AG09309 (cell line): Measurements from ENCODE around the gene SUPT3H.
"Not testable (repeated sequence)": the region's sequence is repeated elsewhere in the genome, so short reads cannot be mapped to it uniquely, and the experiment has no call there.

Experiments used
- DNase-seq: peaks from one replicate; pipeline ENCODE4 v3.0.0-alpha.2; 2010; ENCODE audit warnings: low read depth
- H3K4me3 ChIP-seq: 2 replicates; pipeline ENCODE4 v1.5.1; 2011; ENCODE audit warnings: mild to moderate bottlenecking, low read depth, low read length, moderate library complexity; ENCODE audit not compliant: control insufficient read depth
- CTCF ChIP-seq: IDR thresholded peaks from 2 replicates; pipeline ENCODE4 v1.5.1; 2011; ENCODE audit warnings: mild to moderate bottlenecking, low read depth, low read length, inconsistent platforms; ENCODE audit not compliant: insufficient read depth, control insufficient read depth; ENCODE audit errors: missing control alignments

SUPT3H gene

DNA sequence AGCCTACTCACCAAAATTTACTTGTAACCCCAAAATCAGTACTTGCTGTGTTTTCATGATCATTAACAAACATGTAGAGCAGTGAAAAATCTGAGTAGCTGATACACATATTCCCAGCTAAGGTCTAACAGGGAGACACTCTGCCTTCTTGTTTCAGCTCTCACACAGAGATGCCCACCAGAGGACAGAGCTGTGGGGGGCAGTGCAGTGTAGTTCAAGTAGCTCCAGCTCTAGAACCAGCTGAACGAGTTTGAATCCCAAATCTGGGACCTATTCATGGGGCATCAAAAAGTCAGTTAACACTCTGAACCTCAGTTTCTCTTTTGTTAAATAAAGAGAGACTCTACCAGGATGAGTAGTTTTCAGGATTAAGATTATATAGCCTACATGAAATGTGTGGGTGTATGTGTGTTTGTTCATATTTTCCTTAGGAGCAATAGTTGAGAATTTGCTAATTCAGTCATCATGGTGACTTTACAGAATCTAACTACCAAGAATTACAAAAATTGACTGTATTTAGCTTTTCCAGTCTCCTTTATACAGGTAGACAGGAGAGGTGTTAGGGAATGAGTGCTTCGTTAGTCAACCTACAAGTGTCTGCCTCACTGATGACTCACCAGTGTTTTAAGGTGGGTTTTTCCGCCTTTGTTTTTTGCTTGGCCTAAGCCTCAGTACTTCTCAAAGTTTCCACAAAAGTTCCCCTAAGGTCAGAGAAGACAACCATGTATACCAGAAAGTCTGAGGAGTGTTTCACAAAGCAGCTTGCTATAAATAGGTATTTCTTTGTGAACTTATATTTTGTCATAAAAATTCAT is 213.6 kb downstream of the SUPT3H start:
- no peak for TF ChIP-seq CTCF
- DNase-seq, result no peak
- H3K4me3 ChIP-seq, result no peak overlapping the region

DNA sequence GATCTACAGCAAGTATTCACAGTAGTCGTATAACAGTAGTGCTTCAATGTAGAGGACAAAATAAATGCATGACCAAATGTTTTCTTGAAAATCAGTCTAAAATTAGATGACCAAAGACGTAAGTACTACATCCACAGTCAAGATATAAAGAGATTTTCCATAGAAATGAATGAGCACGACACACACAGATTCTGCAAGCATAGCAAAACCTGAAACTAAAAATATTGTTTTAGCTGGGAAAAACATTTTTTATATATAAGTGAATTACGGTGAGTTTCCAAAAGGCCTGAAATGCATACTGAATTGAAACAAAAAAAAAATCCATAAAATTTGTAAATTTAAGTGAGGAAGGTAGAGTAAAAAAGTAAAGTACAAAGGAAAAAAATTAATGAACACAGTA is 217.4 kb downstream of the SUPT3H start:
- DNase-seq, result no peak
- H3K4me3 ChIP-seq, result no peak overlapping the region
- no peak for TF ChIP-seq CTCF

DNA sequence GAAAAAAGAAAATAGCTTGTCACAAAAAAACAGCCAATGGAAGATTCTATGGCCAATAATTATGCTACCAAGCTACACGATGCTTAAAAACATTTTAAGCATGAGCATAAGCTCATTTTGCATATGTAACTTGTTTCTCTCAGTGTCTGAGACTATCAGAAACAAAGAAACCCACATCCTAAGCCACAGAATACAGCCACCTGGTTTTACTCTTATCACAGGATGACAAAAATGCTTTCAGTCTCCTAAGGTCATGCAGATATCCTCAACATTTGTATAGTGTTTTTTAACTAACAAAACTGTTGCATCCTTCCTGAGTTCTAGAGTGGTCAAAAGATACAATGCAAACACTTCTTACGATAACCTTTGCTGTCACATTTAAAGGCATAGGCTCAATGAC is 221.7 kb downstream of the SUPT3H start:
- no peak for TF ChIP-seq CTCF
- DNase-seq, result no peak
- no peak overlapping the region for H3K4me3 ChIP-seq

DNA sequence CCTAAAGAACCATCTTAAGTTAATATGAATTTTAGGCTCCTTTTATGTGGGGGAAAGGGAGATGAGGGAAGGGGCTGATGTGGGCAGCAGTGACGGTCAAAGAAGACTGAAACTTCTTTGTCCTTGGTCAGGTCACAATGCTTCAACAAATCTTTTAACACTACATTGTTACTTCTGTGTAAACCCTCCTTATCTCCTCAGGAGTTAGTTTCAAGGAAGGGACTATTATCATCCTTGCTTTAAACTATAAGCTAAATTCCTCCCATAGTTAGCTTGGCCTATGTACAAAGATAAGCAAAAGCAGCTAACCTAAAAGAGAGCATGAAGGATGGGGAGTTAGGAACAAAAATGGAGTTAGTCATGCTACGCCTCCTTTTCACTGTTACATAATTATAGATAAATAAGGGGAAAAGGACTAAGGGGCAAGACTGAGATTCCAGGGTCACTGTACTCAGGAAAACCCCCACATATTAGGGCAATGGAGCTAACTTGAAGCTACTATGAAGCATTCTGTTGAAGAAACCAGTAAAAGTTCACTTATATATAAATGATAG is 222.3 kb downstream of the SUPT3H start:
- no peak overlapping the region for H3K4me3 ChIP-seq
- no peak for DNase-seq
- TF ChIP-seq CTCF, result no peak

DNA sequence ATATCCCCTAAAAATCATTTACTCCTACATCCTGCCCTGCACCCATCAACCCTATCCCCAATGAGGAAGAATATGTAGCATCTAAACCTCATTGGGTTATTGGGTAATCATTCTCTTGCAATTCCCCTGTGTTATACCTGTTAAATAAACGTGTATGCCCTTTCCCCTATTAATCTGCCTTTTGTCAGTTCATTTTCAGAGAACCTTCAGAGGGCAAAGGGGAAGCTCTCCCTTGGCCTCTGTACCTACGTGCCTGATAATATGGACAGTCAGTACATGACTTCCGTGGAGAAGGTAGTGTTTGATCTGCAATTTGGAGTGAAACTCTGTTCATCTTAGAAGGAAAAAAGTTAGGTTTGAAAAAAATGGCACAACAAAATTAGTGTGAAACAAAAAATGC is 223.1 kb downstream of the SUPT3H start:
- no peak for TF ChIP-seq CTCF
- DNase-seq, result no peak
- no peak overlapping the region for H3K4me3 ChIP-seq

GRCh38 chr6:45148711-45149341 is 228.9 kb downstream of the SUPT3H start:
- TF ChIP-seq CTCF, result no peak
- peak; percentile 48 for DNase-seq
- no peak overlapping the region for H3K4me3 ChIP-seq

GRCh38 chr6:45148278-45148677 is 229.5 kb downstream of the SUPT3H start:
- TF ChIP-seq CTCF, result no peak
- no peak for DNase-seq
- H3K4me3 ChIP-seq, result no peak overlapping the region

DNA sequence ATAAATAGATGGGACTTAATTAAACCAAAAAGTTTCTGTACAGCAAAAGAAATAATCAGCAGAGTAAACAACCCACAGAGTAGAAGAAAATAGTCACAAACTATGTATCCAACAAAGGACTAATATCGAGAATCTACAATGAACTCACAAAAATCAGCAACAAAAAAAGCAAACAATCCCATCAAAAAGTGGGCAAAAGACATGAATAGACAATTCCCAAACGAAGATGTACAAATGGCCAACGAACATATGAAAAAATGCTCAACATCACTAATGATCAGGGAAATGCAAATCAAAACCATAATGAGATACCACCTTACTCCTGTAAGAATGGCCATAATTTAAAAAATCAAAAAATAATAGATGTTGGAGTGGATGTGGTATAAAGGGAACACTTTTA is 232.1 kb downstream of the SUPT3H start:
- H3K4me3 ChIP-seq, DNase-seq: not testable (repeated sequence)
